GM20431 (cell line): ENCODE data around the gene LRFN3.
"Not testable (repeated sequence)": the region's sequence is repeated elsewhere in the genome, so short reads cannot be mapped to it uniquely, and the experiment has no call there.

Experiments used
- in situ Hi-C: fragments of 300-500 bp; cut with MseI, MboI; formaldehyde crosslinking; loops from one replicate; pipeline ENCODE4 v1.15.0; 2020; ENCODE audit warnings: low sequenced_read_pairs; ENCODE audit not compliant: unreplicated experiment

Gene LRFN3

DNA sequence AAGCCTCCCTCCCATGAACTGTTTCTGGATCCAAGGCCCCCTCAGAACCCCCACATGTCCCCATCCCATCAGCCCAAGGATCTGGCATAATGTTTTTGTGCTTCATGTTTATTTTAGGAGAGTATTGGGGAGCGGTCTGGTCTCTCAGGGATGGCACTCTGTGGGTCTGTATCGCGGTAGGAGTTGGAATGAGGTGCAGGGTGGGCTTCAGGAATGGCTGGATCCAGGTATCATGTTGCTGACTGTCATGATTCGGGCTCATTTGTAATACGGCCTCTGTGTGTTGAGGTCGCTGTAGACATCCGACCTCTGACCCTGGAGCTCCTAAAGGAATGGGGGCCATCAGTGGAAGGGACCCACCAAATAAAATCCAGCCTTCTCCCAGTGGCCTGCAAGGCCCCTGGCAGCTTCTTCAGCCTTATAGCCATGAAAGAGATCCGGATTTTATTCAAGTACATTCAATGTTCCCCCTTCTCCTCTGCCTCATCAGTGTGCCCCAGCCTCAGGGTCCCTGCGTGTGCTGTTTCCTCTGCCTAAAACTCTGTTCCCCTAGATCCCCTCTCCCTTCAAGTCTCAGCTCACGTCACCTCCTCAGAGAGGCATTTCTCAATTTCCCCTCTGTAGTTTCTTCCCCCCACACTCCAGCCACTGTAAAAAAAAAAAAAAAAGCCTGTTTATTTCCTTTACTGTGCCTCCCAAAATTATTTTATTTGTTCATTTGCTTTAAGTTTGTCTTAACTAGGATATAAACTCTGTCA is 31.7 kb upstream of the LRFN3 start:
- in situ Hi-C loops: no loop called here

GRCh38 chr19:35905178-35905727 is 30.9 kb upstream of the LRFN3 start:
- in situ Hi-C loops: no loop called here

DNA sequence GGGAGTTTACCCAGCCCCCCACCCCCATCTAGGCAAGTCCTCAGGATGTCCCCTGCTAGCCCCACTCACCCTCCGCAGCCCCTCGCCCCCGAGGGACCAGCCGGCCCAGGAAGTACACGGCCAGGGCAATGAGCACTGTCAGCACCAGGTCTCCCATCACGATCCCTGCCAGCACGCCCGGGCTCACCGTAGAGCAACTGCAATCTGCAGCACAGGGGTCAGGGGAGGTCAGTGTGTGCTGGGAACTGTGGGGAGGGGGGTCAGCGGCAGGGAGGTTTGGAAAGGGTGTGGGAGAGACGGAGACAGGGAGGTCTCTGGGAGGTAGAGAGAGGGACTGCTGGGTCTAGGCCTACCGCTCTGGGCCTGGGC is 28.8 kb upstream of the LRFN3 start:
- in situ Hi-C loops: no loop called here

GRCh38 chr19:35908010-35908441 is 28.1 kb upstream of the LRFN3 start, which contains the start of gene TYROBP:
TYROBP (minus strand) TSS chr19:35908295; CDS start chr19:35908228, 67 bp downstream.
- in situ Hi-C loops: no loop called here

- in situ Hi-C loops: no loop called here
These were observed 27.0 kb upstream of the LRFN3 start for GRCh38 chr19:35908973-35909683.

GRCh38 chr19:35909684-35910035 is 26.5 kb upstream of the LRFN3 start:
- in situ Hi-C loops: no loop called here

GRCh38 chr19:35910355-35910754 is 25.8 kb upstream of the LRFN3 start:
- in situ Hi-C loops: not testable (repeated sequence)

GRCh38 chr19:35911173-35911572 is 25.0 kb upstream of the LRFN3 start:
- in situ Hi-C loops: no loop called here

DNA sequence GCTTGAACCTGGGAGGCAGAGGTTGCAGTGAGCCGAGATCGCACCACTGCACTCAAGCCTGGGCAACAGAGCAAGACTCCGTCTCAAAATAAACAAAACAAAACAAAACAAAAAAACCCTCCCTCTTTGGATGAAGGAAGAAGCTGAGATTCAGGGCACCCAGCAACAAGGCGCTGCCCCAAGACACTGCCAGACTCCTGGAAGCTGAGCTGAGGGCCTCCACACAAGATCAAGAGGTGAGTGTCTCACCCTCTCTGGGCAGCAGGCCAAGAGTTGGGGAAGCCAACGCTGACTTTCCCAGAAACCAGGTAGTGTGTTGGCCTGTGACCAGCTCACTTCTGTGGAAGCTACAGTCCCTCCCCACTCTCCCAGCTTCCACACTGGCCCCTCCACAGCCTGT is 24.4 kb upstream of the LRFN3 start:
- in situ Hi-C loops: no loop called here

GRCh38 chr19:35913589-35913988 is 22.6 kb upstream of the LRFN3 start:
- in situ Hi-C loops: no loop called here

DNA sequence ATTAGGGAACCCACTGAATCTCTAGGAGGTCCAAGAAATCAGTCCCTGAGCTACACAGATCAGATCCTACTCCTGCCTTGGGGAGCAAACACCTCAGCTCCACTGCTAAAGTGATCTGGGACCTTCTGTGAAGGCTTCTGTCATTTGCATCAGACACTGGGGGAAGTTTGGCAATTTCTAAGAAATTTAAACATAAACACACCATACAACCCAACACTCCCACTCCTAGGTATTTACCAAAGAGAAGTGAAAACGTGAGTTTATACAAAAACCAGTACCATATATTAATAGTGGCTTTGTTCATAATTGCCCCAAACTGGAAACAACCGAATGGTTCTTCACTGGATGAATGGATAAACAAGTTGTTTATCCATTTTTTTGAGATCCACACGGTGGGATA is 20.7 kb upstream of the LRFN3 start:
- in situ Hi-C loops: no loop called here

- in situ Hi-C loops: no loop called here
These were observed 16.9 kb upstream of the LRFN3 start for GRCh38 chr19:35919306-35919705.

- in situ Hi-C loops: no loop called here
These were observed 15.2 kb upstream of the LRFN3 start for GRCh38 chr19:35921012-35921411.

GRCh38 chr19:35925501-35925900 is 10.7 kb upstream of the LRFN3 start:
- in situ Hi-C loops: no loop called here

DNA sequence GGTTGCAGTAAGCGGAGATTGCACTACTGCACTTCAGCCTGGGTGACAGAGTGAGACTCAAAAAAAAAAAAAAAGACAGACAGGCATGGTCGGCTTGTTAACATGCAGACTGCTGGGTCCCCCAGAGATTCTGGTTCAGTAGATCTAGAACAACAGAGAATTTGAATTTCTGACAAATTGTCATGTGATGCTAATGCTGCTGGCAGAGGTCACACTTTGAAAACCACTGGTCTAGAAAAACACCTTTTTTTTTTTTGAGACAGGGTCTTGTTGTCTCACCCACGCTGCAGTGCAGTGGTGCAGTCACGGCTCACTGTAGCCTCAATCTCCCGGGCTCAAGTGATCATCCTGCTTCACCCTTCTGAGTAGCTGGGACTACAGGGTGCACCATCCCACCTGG is 7.7 kb upstream of the LRFN3 start:
- in situ Hi-C loops: no loop called here

- in situ Hi-C loops: loop anchor here (5.0 to 10.0 kb wide), 2 partner anchors 43 to 235 kb away; no protein-coding TSS in a partner anchor
These were observed 6.3 kb upstream of the LRFN3 start for GRCh38 chr19:35929876-35930275.

DNA sequence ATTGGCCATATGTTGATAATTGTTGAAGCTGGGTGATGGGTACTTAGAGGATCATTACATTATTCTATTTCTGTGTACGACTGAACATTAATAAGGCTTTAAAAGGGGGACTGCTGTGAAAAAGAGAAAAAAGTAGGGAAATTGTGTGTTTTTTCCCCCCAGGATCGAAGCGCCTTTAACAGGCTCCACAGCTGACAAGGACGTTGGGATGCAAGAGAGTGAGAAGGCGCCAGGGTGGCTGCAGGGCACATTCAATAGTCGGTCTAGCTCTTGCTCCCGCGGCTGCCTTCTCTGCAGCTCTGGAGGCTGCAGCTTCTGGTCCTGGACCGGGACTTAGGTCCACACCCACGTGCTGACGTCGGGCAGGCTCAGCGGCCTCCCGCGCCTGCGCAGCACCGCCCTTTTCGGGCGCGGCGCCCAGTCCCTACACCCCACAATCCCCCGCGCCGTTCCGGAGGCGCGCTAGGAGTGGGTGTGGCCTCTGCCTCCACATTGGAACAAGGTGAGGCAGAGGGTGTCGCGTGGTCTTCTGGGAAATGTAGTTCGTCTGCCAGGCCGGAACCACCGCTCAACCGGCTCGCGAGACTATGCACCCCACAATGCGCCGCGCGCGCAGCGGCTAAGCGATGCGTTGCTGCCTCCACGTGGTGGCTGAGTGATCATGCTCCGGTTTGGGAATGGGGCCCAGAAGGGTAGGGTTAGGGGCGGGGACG is 4.9 kb upstream of the LRFN3 start:
- in situ Hi-C loops: loop anchor here (5.0 to 10.0 kb wide), 2 partner anchors 44 to 237 kb away; no protein-coding TSS in a partner anchor

- in situ Hi-C loops: loop anchor here (5.0 to 10.0 kb wide), 2 partner anchors 45 to 237 kb away; no protein-coding TSS in a partner anchor
These were observed 4.3 kb upstream of the LRFN3 start for GRCh38 chr19:35931874-35932202.

- in situ Hi-C loops: loop anchor here (5.0 to 10.0 kb wide), 2 partner anchors 45 to 238 kb away; no protein-coding TSS in a partner anchor
These were observed 3.8 kb upstream of the LRFN3 start for GRCh38 chr19:35932291-35932936.

DNA sequence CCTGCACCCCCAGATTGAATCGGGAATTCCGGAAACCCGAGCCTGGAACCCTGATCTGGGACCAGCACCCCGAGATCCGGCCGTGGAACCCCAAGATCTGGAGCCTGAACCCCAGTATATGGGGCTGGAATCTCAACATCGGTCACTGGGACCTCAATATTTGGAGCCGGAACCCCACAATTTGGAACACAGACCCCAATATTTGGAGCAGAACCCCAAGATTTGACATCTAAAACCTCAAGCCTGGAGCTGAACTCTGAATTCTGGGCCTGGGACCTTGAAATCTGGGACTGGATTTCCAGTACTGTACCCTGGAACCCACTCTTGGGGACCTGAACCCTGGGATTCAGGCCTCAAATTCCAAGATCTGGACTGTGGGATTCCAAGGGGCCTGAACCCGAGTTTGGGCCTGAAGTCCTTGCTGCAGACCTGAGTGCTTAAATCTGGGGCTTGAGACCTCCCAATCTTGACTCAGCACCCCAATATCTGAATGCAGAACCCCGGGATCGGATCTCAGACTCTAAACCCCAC is 629 bp downstream of the LRFN3 start:
- in situ Hi-C loops: loop anchor here (10.0 kb wide), 1 partner anchor 242 kb away; no protein-coding TSS in a partner anchor
